Measurements from ENCODE around the gene ATP9B. TPM values are rescaled to one million over a fixed set of nuclear protein-coding genes. Genes with fewer than 3 reads are reported as not detected.

The ATP9B gene
- total RNA-seq, 6 experiments from 2014 or later: 13.6 to 25.7 (median 14.5) TPM

DNA sequence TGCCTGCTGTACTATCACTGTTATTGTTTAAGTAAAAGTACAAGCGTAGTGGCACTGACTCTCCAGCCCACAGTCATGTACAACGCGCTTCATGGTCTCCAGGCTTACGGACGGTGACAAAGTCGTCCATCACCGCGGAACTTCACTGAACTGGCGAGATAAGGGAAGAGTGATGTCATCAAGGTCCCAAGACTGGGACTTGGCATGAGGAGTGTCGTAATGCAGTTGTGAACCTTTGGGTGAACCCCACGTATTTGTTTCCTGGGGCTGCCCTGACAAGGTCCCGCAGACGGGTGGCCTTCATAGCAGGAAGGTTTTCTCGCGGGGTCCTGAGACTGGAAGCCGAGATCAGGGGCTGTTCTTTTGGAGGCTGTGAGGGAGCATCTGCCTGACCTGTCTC, 343.8 kb downstream of the ATP9B start:
- Histone ChIP-seq H3K27me3 (no peaks in the 10 kb centered on the region), H3K27ac (no peak overlapping the region), H3K4me1 (no peaks in the 10 kb centered on the region), H3K9me3 (no peaks in the 10 kb centered on the region), H3K4me3 (no peak overlapping the region), H3K36me3 (no peaks in the 10 kb centered on the region)
- intact Hi-C loops (cut with DNase I): no loop called here
- no peak for TF ChIP-seq POLR2A (IDR thresholded peaks at IDR 0.05)
- TF ChIP-seq, protein P1, sequence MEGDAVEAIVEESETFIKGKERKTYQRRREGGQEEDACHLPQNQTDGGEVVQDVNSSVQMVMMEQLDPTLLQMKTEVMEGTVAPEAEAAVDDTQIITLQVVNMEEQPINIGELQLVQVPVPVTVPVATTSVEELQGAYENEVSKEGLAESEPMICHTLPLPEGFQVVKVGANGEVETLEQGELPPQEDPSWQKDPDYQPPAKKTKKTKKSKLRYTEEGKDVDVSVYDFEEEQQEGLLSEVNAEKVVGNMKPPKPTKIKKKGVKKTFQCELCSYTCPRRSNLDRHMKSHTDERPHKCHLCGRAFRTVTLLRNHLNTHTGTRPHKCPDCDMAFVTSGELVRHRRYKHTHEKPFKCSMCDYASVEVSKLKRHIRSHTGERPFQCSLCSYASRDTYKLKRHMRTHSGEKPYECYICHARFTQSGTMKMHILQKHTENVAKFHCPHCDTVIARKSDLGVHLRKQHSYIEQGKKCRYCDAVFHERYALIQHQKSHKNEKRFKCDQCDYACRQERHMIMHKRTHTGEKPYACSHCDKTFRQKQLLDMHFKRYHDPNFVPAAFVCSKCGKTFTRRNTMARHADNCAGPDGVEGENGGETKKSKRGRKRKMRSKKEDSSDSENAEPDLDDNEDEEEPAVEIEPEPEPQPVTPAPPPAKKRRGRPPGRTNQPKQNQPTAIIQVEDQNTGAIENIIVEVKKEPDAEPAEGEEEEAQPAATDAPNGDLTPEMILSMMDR (IDR thresholded peaks at IDR 0.05): no peak
- DNase-seq: peak in 1 of 3 donors; percentile 31
- 88% methylated on average over 9 of the region's 16 CpGs for WGBS (ENCODE audit: insufficient coverage, low coverage, low lambda C conversion rate, missing lambda C conversion rate)
- no peak for ATAC-seq

DNA sequence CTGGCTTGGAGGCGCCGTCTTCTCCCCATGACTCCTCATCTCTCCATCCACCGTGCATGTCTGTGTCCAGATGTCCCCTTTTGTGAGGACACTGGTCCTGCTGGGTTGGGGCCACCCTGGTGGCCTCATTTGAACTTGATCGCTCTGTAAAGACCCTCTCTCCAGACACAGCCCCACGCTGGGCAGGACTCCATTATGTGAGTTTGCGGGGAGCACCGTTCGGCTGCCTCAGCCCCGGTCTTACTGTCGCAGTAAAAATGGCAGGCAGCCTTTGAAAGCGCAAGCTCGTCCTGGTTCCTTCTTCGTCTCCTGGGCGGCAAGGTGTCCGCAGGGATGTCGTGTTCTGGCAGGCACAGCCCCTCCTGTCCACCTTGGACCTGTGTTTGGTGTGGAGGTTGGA, 344.2 kb downstream of the ATP9B start:
- H3K27ac ChIP-seq: no peak overlapping the region
- H3K4me1 ChIP-seq: no peaks in the 10 kb centered on the region
- no peaks in the 10 kb centered on the region for H3K9me3 ChIP-seq
- no peak overlapping the region for H3K4me3 ChIP-seq
- H3K27me3 ChIP-seq: no peaks in the 10 kb centered on the region
- intact Hi-C loops (cut with DNase I): no loop called here
- DNase-seq: peak in 2 of 3 donors; percentile 13 to 48
- TF ChIP-seq, protein P1 (IDR thresholded peaks at IDR 0.05): no peak
- no peak for TF ChIP-seq POLR2A (IDR thresholded peaks at IDR 0.05)
- no peaks in the 10 kb centered on the region for H3K36me3 ChIP-seq
- WGBS (ENCODE audit: insufficient coverage, low coverage, low lambda C conversion rate, missing lambda C conversion rate): 93% methylated on average over 7 of the region's 16 CpGs
- ATAC-seq: no peak

DNA sequence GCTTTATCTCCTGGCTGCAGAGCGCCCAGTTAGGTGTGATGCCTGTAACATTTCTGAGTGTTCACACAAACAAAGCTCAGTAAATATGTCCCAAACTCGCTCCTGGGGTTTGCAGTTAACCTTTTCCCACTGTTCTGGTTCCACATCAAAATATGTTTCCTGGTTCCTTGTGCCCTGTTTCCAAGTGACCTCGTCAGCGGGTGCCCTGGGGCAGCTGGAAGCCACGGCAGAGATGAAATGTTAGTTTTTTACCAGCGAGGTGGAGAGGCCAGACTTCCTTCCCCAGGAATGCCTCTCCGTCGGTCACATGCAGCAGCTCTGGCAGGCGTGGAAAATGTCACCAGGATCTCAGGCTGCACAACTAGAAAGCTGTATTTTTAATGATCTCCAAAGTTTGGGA, 344.7 kb downstream of the ATP9B start:
- H3K27me3 ChIP-seq: no peaks in the 10 kb centered on the region
- H3K27ac ChIP-seq: no peak overlapping the region
- intact Hi-C loops (cut with DNase I): no loop called here
- H3K36me3 ChIP-seq: no peaks in the 10 kb centered on the region
- no peaks in the 10 kb centered on the region for H3K4me1 ChIP-seq
- ATAC-seq: peak in 3 of 4 donors; percentile 17 to 24 (median 21)
- WGBS (ENCODE audit: insufficient coverage, low coverage, low lambda C conversion rate, missing lambda C conversion rate): 63% methylated on average over 8 of the region's 9 CpGs
- no peak overlapping the region for H3K4me3 ChIP-seq
- H3K9me3 ChIP-seq: no peaks in the 10 kb centered on the region
- no peak for TF ChIP-seq POLR2A (IDR thresholded peaks at IDR 0.05)
- TF ChIP-seq, protein P1 (IDR thresholded peaks at IDR 0.05): no peak
- peak in 2 of 3 donors; percentile 14 to 29 for DNase-seq

DNA sequence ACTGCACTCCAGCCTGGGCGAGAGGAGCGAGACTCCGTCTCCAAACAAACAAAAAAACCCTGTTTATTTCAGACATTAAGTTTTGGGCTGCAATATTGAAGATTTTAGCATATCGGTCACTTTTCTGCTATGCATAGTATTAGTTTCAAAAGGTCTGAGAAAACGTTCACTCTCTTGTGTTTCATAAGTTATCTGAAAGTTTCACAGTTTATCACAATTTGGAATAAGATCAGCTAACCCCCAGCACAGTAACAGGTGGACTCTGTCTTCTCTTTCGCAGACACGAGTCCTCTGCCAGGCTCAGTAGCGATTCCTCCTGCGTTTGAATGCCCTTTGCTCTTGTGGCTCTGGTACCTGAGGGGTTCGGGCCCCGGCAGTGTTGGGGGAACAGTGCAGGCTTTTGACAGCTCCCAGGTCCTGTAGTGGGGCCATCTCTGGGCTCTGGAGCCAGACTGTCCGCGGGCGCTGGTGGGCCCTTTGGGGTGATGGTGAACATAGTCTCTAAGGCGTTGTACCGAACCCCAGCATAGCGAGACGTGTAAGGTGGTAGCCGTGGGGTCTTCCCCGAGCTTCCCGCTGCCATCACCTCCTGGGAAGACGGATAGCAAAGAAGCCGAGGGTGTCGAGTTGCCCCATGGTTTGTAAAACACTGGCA, 347.0 kb downstream of the ATP9B start:
- TF ChIP-seq, protein P1 (IDR thresholded peaks at IDR 0.05): no peak
- TF ChIP-seq POLR2A (IDR thresholded peaks at IDR 0.05): no peak
- Histone ChIP-seq H3K27ac (no peak overlapping the region), H3K4me3 (no peak overlapping the region), H3K4me1 (no peaks in the 10 kb centered on the region), H3K36me3 (no peaks in the 10 kb centered on the region), H3K27me3 (no peaks in the 10 kb centered on the region), H3K9me3 (no peaks in the 10 kb centered on the region)
- intact Hi-C loops (cut with DNase I): no loop called here
- 85% methylated on average over 6 of the region's 24 CpGs for WGBS (ENCODE audit: insufficient coverage, low coverage, low lambda C conversion rate, missing lambda C conversion rate)
- no peak for DNase-seq
- no peak for ATAC-seq

Data from right lobe of liver (tissue), 6 donors.